K562 (cell line): ENCODE measurements around the gene GPR15. TPM values are rescaled to one million over a fixed set of nuclear protein-coding genes. Genes with fewer than 3 reads are reported as not detected.

Source experiments
- ATF1 ChIP-seq, 2 experiments: fragments of 450-650 bp in 1 of 2; IDR thresholded peaks; 2 replicates each; pipeline ENCODE4 v1.6.1; 2016; ENCODE audit warnings: missing compliant biosample characterization in 1 of 2, missing genetic modification characterization in 1 of 2
- BHLHE40 ChIP-seq: IDR thresholded peaks from 2 replicates; pipeline ENCODE4 v1.6.1; 2011; ENCODE audit warnings: low read length, improper control_type of control experiment
- CBX2 ChIP-seq: fragments of 200-600 bp; sonication (generic); IDR thresholded peaks from one replicate; pipeline ENCODE4 v1.6.1; 2012; ENCODE audit warnings: mild to moderate bottlenecking, low read length, inconsistent platforms; ENCODE audit not compliant: insufficient read depth, poor library complexity, severe bottlenecking
- EP400 ChIP-seq: fragments of 450-650 bp; IDR thresholded peaks from 2 replicates; pipeline ENCODE4 v1.6.1; 2017; ENCODE audit warnings: antibody characterized with exemption, mild to moderate bottlenecking, moderate library complexity
- GABPB2 ChIP-seq: fragments of 250-450 bp; sonication (Bioruptor Pico); conservative IDR thresholded peaks from 2 replicates; pipeline ENCODE4 v1.5.1; 2021; ENCODE audit warnings: mild to moderate bottlenecking
- GTF2A2 ChIP-seq: IDR thresholded peaks from 2 replicates; pipeline ENCODE4 v1.6.1; 2016; ENCODE audit warnings: mild to moderate bottlenecking, missing genetic modification characterization, missing compliant biosample characterization
- MAFK ChIP-seq: IDR thresholded peaks from 2 replicates; pipeline ENCODE4 v1.6.1; 2011; ENCODE audit warnings: low read length, improper control_type of control experiment
- MCM2 ChIP-seq: fragments of 450-650 bp; IDR thresholded peaks from 2 replicates; pipeline ENCODE4 v1.6.1; 2017; ENCODE audit warnings: low read depth, mild to moderate bottlenecking
- NFYB ChIP-seq: IDR thresholded peaks from 2 replicates; pipeline ENCODE4 v1.6.1; 2011; ENCODE audit warnings: mild to moderate bottlenecking, moderate library complexity; ENCODE audit not compliant: insufficient read length; ENCODE audit errors: extremely low read depth
- NR1H2 ChIP-seq: sonication (generic); formaldehyde crosslinking; IDR thresholded peaks from 2 replicates; pipeline ENCODE4 v1.4.0; 2020; ENCODE audit warnings: mild to moderate bottlenecking, missing genetic modification reagents
- PHB2 ChIP-seq: fragments of 450-650 bp; IDR thresholded peaks from 2 replicates; pipeline ENCODE4 v1.6.1; 2017; ENCODE audit warnings: low read depth
- RBM22 ChIP-seq: fragments of 200-400 bp; formaldehyde crosslinking; IDR thresholded peaks from 2 replicates; pipeline ENCODE4 v1.6.1; 2018; ENCODE audit warnings: low read length, low read depth; ENCODE audit not compliant: poor library complexity, severe bottlenecking
- RFX5 ChIP-seq: IDR thresholded peaks from 2 replicates; pipeline ENCODE4 v1.6.1; 2011; ENCODE audit warnings: low read depth, mild to moderate bottlenecking, improper control_type of control experiment, low read length
- SMARCB1 ChIP-seq: IDR thresholded peaks from 2 replicates; pipeline ENCODE4 v1.6.1; 2011; ENCODE audit warnings: improper control_type of control experiment, low read depth; ENCODE audit not compliant: insufficient read length
- SPI1 ChIP-seq: IDR thresholded peaks from 2 replicates; pipeline ENCODE4 v1.6.1; 2011; ENCODE audit warnings: low read depth, low read length, control low read depth, borderline replicate concordance
- TEAD1 ChIP-seq, 2 experiments: fragments of 450-650 bp in 1 of 2; sonication (generic) in 1 of 2; formaldehyde crosslinking; IDR thresholded peaks; 2 replicates each; pipeline versions ENCODE4 v1.4.0 to v1.8.0; 2020 to 2022; ENCODE audit warnings: mild to moderate bottlenecking in 2 of 2, missing genetic modification reagents in 1 of 2
- XRCC3 ChIP-seq: fragments of 450-650 bp; IDR thresholded peaks from 2 replicates; pipeline ENCODE4 v1.6.1; 2017; ENCODE audit warnings: mild to moderate bottlenecking, moderate library complexity
- ZEB2 ChIP-seq: fragments of 450-650 bp; IDR thresholded peaks from 2 replicates; pipeline ENCODE4 v1.6.1; 2016
- ZFP30 ChIP-seq: fragments of 250-450 bp; sonication (Bioruptor Pico); IDR thresholded peaks from 2 replicates; pipeline ENCODE4 v1.8.0; 2022; ENCODE audit warnings: moderate library complexity, mild to moderate bottlenecking, inconsistent platforms, borderline replicate concordance
- ZNF324 ChIP-seq: fragments of 250-450 bp; sonication (Bioruptor Pico); IDR thresholded peaks from 2 replicates; pipeline ENCODE4 v1.4.0; 2020; ENCODE audit warnings: mild to moderate bottlenecking
- polyA plus RNA-seq, 8 experiments: library from polyadenylated mRNA; depleted of rRNA in 4 of 8; stranded (reverse) in 5 of 8; unstranded in 3 of 8; fragments of >200 nt; fragmentation: Nextera tagmentation in 2 of 8; fragmentation: Illumina TruSeq in 1 of 8; extraction: Ambion mirVana in 2 of 8; extraction: Trizol in 1 of 8; gene quantifications; 2 replicates each; pipeline versions ENCODE4 v1.2.1 to v1.2.3, GENCODE V29; 2011 to 2014; ENCODE audit warnings: inconsistent platforms in 1 of 8, missing spikeins in 1 of 8
- total RNA-seq, 7 experiments: library from RNA; depleted of rRNA in 6 of 7; stranded (reverse); fragments of >200 nt in 6 of 7; fragmentation: Illumina TruSeq in 2 of 7; extraction: Trizol in 2 of 7; gene quantifications; 2 replicates each; pipeline versions ENCODE4 v1.2.1 to v1.2.3, GENCODE V29; 2011 to 2021; ENCODE audit warnings: low replicate concordance in 1 of 7
- TF ChIP-seq, protein P1 (sequence below), 2 experiments: fragments of 450-650 bp; conservative IDR thresholded peaks; 2 replicates each; pipeline ENCODE4 v1.6.1; 2017; ENCODE audit warnings: mild to moderate bottlenecking in 2 of 2, moderate library complexity in 2 of 2
- TF ChIP-seq, protein P2 (sequence below): sonication (generic); formaldehyde crosslinking; IDR thresholded peaks from 2 replicates; pipeline ENCODE4 v1.4.0; 2020; ENCODE audit warnings: mild to moderate bottlenecking, missing genetic modification reagents
- TF ChIP-seq, protein P3 (sequence below): fragments of 250-450 bp; sonication (Bioruptor Pico); IDR thresholded peaks from 2 replicates; pipeline ENCODE4 v1.5.0; 2022; ENCODE audit warnings: mild to moderate bottlenecking

The GPR15 gene
- total and polyA plus RNA-seq, 9 of the 15 experiments (the other 6 are each of a cell fraction or from before 2014, with no cell fraction given), result 0.13 TPM; not detected in 8

DNA sequence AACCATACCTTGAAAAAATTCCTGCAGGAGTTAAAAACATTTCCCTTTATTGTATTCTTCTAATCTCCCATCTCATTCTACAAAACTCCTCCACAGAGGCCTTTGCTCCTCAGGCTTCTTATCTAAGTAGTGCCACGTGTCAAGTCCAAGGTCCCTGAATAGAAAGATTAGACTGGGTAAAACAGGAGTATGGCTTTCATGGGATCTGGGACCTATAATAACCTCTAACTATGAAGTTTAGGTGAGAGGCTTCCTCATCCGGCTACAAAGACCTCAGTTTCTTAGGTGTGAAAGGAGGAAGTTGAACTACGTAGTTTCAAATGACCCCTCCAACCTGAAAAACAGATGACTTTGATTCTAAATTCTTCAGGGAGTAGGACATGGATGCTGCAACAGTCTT is 20.0 kb downstream of the GPR15 start (continued):
- TF ChIP-seq GABPB2 (CRISPR knock-in tag) (no peak), MCM2 (no peak), NFYB (no peak), EP400 (0 out of 2 replicates have a peak, but pooled peaks have one; percentile 23), ZFP30 (CRISPR knock-in tag) (no peak), XRCC3 (no peak), ATF1 (CRISPR knock-in tag; IDR thresholded peaks at IDR 0.05) (no peak), ATF1 (tag; IDR thresholded peaks at IDR 0.05) (no peak), RBM22 (no peak), TEAD1 (CRISPR knock-in tag; IDR thresholded peaks at IDR 0.05) (no peak), GTF2A2 (tag) (no peak), RFX5 (no peak), BHLHE40 (peak; percentile 61), NR1H2 (CRISPR knock-in tag) (no peak), MAFK (no peak), PHB2 (no peak), SMARCB1 (no peak), ZNF324 (CRISPR knock-in tag) (no peak), SPI1 (no peak), ZEB2 (0 out of 2 replicates have a peak, but pooled peaks have one; percentile 38), CBX2 (no peak)
- TF ChIP-seq, protein P1, sequence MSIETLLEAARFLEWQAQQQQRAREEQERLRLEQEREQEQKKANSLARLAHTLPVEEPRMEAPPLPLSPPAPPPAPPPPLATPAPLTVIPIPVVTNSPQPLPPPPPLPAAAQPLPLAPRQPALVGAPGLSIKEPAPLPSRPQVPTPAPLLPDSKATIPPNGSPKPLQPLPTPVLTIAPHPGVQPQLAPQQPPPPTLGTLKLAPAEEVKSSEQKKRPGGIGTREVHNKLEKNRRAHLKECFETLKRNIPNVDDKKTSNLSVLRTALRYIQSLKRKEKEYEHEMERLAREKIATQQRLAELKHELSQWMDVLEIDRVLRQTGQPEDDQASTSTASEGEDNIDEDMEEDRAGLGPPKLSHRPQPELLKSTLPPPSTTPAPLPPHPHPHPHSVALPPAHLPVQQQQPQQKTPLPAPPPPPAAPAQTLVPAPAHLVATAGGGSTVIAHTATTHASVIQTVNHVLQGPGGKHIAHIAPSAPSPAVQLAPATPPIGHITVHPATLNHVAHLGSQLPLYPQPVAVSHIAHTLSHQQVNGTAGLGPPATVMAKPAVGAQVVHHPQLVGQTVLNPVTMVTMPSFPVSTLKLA (conservative IDR thresholded peaks at IDR 0.05), result peak; percentile 19 to 62; a peak in 2 of 4 replicates
- TF ChIP-seq, protein P2, sequence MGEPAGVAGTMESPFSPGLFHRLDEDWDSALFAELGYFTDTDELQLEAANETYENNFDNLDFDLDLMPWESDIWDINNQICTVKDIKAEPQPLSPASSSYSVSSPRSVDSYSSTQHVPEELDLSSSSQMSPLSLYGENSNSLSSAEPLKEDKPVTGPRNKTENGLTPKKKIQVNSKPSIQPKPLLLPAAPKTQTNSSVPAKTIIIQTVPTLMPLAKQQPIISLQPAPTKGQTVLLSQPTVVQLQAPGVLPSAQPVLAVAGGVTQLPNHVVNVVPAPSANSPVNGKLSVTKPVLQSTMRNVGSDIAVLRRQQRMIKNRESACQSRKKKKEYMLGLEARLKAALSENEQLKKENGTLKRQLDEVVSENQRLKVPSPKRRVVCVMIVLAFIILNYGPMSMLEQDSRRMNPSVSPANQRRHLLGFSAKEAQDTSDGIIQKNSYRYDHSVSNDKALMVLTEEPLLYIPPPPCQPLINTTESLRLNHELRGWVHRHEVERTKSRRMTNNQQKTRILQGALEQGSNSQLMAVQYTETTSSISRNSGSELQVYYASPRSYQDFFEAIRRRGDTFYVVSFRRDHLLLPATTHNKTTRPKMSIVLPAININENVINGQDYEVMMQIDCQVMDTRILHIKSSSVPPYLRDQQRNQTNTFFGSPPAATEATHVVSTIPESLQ, result no peak
- TF ChIP-seq, protein P3, sequence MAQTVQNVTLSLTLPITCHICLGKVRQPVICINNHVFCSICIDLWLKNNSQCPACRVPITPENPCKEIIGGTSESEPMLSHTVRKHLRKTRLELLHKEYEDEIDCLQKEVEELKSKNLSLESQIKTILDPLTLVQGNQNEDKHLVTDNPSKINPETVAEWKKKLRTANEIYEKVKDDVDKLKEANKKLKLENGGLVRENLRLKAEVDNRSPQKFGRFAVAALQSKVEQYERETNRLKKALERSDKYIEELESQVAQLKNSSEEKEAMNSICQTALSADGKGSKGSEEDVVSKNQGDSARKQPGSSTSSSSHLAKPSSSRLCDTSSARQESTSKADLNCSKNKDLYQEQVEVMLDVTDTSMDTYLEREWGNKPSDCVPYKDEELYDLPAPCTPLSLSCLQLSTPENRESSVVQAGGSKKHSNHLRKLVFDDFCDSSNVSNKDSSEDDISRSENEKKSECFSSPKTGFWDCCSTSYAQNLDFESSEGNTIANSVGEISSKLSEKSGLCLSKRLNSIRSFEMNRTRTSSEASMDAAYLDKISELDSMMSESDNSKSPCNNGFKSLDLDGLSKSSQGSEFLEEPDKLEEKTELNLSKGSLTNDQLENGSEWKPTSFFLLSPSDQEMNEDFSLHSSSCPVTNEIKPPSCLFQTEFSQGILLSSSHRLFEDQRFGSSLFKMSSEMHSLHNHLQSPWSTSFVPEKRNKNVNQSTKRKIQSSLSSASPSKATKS (CRISPR knock-in tag), result no peak
